HG03558 (cell line): ENCODE data around the gene COL17A1.

Experiments used
- ATAC-seq: cut with Tn5 transposase; IDR thresholded peaks from one replicate; pipeline ENCODE4 v1.9.1; 2021; ENCODE audit warnings: moderate number of reproducible peaks; ENCODE audit not compliant: unreplicated experiment; ENCODE audit errors: extremely low read depth

Gene COL17A1

GRCh38 chr10:104099269-104099668 lies 13.6 kb upstream of the COL17A1 start:
- no peak for ATAC-seq

GRCh38 chr10:104098358-104098925 lies 12.8 kb upstream of the COL17A1 start:
- ATAC-seq: no peak

GRCh38 chr10:104096692-104097091 lies 11.0 kb upstream of the COL17A1 start:
- no peak for ATAC-seq

- ATAC-seq: no peak
Measured at GRCh38 chr10:104092749-104093148, 7.1 kb upstream of the COL17A1 start.

GRCh38 chr10:104090611-104091010 lies 4.9 kb upstream of the COL17A1 start:
- no peak for ATAC-seq

GRCh38 chr10:104089621-104090020 lies 3.9 kb upstream of the COL17A1 start:
- ATAC-seq: no peak

- no peak for ATAC-seq
Measured at GRCh38 chr10:104088239-104088638, 2.6 kb upstream of the COL17A1 start.

GRCh38 chr10:104084482-104085142 lies 1.1 kb downstream of the COL17A1 start:
- no peak for ATAC-seq

GRCh38 chr10:104081998-104082397 lies 3.7 kb downstream of the COL17A1 start:
- ATAC-seq: no peak

GRCh38 chr10:104080762-104081161 lies 4.9 kb downstream of the COL17A1 start:
- ATAC-seq: no peak

GRCh38 chr10:104077663-104078151 lies 8.0 kb downstream of the COL17A1 start:
- no peak for ATAC-seq

- ATAC-seq: no peak
Measured at GRCh38 chr10:104077247-104077646, 8.4 kb downstream of the COL17A1 start.

GRCh38 chr10:104076743-104077160 lies 8.9 kb downstream of the COL17A1 start:
- ATAC-seq: no peak

GRCh38 chr10:104074505-104074904 lies 11.2 kb downstream of the COL17A1 start:
- ATAC-seq: no peak

- ATAC-seq: no peak
Measured at GRCh38 chr10:104072786-104073185, 12.9 kb downstream of the COL17A1 start.

- no peak for ATAC-seq
Measured at GRCh38 chr10:104069613-104070012, 16.1 kb downstream of the COL17A1 start.

- ATAC-seq: no peak
Measured at GRCh38 chr10:104067525-104067924, 18.2 kb downstream of the COL17A1 start.

- ATAC-seq: no peak
Measured at GRCh38 chr10:104066945-104067344, 18.7 kb downstream of the COL17A1 start.

GRCh38 chr10:104065748-104066147 lies 19.9 kb downstream of the COL17A1 start:
- ATAC-seq: no peak

GRCh38 chr10:104061196-104061595 lies 24.5 kb downstream of the COL17A1 start:
- ATAC-seq: no peak

- ATAC-seq: no peak
Measured at GRCh38 chr10:104059364-104059763, 26.3 kb downstream of the COL17A1 start.

- ATAC-seq: no peak
Measured at GRCh38 chr10:104057717-104058116, 28.0 kb downstream of the COL17A1 start.
